GM19372 (cell line): ENCODE measurements around the gene PITPNC1.
"Not testable (repeated sequence)": the region's sequence is repeated elsewhere in the genome, so short reads cannot be mapped to it uniquely, and the experiment has no call there.

Source experiments
- ATAC-seq: cut with Tn5 transposase; IDR thresholded peaks from one replicate; pipeline ENCODE4 v1.9.1; 2021; ENCODE audit warnings: mild to moderate bottlenecking, low read depth, moderate library complexity; ENCODE audit not compliant: unreplicated experiment

The PITPNC1 gene

GRCh38 chr17:67605256-67605912 lies 228.3 kb downstream of the PITPNC1 start:
- ATAC-seq = no peak

- no peak for ATAC-seq
Observed at GRCh38 chr17:67606471-67606870, 229.4 kb downstream of the PITPNC1 start.

GRCh38 chr17:67606896-67607604 lies 230.0 kb downstream of the PITPNC1 start:
- ATAC-seq = no peak

DNA sequence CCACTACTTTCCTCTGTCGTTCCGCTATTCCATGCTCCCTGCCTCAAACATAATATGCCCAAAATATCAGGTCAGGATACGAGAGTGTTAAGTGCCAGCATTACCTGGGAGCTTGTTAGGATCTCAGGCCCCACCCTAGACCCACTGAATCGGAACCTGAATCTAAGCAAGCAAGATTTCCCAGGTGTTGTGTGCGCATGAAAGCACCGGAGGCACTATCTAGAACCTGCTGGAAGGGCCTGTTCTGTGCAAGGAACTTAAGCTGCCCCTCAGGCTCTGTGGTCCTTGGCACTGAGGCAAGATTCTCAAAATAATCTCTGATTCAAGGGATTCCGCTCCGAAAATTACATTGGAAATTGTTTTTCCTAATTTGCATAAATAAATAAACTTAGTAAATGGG lies 233.0 kb downstream of the PITPNC1 start:
- no peak for ATAC-seq

GRCh38 chr17:67613961-67614360 lies 236.9 kb downstream of the PITPNC1 start:
- ATAC-seq = no peak

DNA sequence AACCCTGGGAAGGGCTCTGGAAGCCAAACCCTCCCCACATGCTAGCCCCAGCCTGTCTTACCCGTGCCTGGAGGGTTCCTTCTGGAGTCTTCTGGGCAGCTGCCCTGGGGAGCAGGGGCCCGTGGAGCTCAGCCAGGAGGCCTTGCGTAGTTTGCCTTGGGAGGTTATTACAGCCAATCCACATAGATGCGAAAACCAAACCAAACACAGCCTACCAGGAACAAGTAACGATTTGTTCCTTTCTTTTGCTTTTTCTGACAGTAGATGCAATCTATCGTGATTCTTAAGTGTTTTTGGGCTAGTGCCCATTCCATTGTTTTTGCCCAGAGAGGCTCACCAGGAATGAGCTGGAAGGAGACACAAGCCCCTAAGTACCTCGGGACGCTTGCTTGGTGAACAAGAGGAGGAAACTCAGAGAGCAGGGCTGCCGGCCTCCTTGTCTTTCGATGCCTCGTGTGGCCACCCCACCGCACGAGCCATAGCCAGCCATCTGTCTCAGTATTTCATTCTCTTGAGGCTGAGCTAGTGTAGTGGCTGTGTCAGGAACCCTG lies 238.0 kb downstream of the PITPNC1 start:
- no peak for ATAC-seq

DNA sequence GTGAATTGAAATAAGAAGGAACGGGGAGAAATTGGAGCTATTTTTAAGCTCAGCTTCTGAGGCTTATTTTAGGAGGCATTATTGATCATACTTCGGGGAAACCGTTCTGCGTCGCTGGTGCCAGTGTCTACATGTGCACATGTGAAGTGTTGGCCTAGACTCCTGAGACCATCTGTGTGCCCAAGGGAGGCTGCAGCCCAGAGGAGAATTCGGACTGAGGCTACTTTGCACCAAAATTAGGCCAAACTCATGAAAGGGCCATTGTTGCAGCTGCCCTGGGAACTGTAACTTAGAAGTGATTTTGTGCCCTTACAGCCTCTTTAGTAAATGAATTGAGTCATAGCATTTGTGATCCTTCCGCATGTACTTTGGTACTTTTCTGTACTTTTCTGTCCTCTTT lies 238.7 kb downstream of the PITPNC1 start:
- no peak for ATAC-seq

DNA sequence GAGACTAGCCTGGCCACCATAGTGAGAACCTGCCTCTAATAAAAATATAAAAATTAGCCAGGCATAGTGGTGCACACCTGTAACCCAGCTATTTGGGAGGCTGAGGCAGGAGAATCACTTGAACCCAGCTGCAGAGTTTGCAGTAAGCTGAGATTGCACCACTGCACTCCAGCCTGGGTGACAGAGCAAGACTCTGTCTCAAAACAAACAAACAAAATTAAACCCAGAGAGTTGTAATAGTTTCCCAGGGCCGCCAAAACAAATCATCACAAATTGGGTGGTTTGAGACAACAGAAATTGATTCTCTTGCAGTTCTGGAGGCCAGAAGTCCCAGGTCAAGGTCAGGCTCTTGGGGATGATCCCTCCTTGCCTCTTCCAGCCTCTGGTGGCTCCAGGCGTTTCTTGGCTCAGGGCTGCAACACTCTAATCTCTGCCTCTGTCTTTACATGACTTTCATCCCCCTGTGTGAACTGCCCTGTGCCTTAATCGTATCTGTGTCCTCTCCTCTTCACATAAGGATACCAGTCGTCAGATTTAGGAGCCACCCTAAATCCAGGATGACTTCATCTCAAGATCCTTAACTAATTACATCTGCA lies 240.3 kb downstream of the PITPNC1 start:
- no peak for ATAC-seq

GRCh38 chr17:67619555-67619954 lies 242.5 kb downstream of the PITPNC1 start:
- ATAC-seq = no peak

DNA sequence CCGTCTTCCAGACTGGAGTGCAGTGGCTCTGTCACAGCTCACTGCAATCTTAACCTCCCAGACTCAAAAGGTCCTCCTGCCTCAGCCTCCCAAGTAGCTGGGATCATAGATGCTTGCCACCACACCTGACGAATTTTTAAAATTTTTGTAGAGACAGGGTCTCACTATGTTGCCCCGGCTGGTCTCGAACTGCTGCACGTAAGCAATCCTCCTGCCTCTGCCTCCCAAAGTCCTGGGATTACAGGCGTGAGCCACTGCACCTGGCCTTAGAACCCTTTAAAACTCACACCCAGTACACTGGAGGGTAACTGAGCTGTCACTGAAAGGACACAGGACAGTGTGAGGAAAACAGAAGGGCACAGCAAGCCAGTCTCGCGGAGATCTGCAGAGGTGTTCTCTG lies 243.0 kb downstream of the PITPNC1 start:
- no peak for ATAC-seq

DNA sequence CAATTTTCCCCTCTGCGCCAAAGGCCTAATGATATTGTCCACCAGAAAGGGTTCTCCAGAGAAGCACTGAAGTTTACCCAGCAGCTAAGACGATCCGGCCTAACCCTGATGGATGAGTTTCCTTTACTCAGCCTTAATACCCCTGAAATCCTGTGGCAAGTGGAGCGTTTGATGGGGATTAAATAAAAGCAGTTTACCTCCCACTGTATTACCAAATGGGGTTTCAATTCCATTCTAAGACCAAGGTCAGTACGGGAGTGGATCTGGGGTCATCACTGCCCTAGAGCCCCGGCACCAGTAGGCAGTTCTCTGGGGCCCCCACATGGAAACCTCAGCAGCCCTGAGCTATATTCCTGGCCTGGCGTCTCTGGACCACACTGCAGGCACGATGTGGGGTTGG lies 243.6 kb downstream of the PITPNC1 start:
- ATAC-seq = no peak

DNA sequence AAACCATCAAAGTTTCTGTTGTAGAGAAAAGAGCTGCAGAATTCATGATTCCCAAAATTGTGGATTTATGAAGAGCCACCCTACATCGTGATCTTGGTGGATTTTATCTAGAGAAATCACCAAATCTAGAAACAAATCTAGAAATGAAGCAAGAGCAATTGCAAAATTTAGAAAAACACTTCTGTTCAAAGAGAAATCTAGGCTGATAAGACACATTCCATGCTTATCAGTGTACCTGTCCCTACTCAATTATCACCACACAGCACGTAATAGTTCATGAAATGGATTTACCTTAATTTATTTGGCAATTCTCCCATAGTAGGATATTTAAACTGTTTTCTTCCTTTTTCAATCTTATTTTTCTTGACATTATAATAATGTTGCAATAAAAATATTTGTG lies 246.7 kb downstream of the PITPNC1 start:
- ATAC-seq = no peak

- ATAC-seq = no peak
Observed at GRCh38 chr17:67624886-67625656, 248.0 kb downstream of the PITPNC1 start.

GRCh38 chr17:67625971-67626370 lies 248.9 kb downstream of the PITPNC1 start:
- ATAC-seq = no peak

GRCh38 chr17:67628580-67629013 lies 251.5 kb downstream of the PITPNC1 start:
- ATAC-seq = no peak

- no peak for ATAC-seq
Observed at GRCh38 chr17:67629971-67630320, 252.9 kb downstream of the PITPNC1 start.

DNA sequence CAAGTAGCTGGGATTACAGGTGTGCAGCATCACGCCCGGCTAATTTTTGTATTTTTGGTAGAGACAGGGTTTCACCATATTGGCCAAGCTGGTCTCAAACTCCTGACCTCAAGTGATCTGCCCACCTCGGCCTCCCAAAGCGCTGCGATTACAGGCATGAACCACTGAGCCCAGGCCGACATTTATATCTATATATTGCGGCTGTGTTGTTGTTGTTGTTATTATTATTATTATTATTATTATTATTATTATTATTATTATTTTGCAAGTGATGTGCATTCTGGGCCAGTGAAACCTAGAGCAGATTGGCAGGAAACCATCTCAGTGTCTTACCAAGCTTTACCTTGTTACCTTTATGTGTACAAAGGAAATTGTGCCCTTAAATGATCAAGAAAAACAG lies 253.8 kb downstream of the PITPNC1 start:
- not testable (repeated sequence) for ATAC-seq

DNA sequence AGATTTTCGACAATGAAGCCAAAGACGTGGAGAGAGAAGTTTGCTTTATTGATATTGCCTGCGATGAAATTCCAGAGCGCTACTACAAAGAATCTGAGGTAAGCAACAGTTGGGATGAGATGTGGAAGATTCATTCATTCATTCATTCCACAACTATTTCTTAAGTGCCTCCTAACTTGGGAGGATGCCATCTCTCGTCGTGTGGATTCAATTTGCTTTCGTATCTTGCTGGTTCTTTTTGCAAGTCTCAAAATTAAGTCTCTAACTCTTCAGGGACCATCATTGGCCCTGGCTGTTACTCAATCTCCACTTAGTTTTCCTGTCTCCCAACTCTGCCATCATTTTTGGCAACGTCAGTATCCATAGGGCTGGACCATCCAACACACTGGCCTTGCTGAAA lies 255.1 kb downstream of the PITPNC1 start:
- ATAC-seq = no peak

DNA sequence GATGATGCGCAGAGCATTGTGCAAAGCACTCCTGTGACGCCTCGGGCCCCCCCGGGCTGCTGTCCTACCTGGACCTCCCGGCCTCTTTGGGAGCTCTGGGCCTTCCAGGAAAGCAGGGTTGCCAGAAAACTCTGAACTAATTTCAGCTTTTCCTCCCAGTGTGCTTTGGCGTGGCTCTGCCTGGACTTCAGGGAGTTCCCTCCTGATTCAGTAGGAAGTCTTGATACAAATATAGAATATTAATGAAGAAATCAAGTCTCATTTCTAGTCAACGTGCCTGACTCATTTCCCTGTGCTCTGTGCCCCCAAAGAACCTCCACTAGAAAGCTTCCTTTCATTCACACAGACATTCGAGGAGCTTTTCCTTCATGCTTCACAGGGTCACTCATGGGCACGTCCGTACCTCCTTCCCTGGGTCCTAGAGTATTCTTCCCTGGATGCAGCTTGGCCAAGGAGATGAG lies 256.7 kb downstream of the PITPNC1 start:
- ATAC-seq = no peak

- no peak for ATAC-seq
Observed at GRCh38 chr17:67635681-67636080, 258.6 kb downstream of the PITPNC1 start.

GRCh38 chr17:67636312-67636711 lies 259.2 kb downstream of the PITPNC1 start:
- ATAC-seq = no peak
